ENCODE data around the gene SERPINI1.
"Not testable (repeated sequence)": the region's sequence is repeated elsewhere in the genome, so short reads cannot be mapped to it uniquely, and the experiment has no call there.

The SERPINI1 gene

DNA sequence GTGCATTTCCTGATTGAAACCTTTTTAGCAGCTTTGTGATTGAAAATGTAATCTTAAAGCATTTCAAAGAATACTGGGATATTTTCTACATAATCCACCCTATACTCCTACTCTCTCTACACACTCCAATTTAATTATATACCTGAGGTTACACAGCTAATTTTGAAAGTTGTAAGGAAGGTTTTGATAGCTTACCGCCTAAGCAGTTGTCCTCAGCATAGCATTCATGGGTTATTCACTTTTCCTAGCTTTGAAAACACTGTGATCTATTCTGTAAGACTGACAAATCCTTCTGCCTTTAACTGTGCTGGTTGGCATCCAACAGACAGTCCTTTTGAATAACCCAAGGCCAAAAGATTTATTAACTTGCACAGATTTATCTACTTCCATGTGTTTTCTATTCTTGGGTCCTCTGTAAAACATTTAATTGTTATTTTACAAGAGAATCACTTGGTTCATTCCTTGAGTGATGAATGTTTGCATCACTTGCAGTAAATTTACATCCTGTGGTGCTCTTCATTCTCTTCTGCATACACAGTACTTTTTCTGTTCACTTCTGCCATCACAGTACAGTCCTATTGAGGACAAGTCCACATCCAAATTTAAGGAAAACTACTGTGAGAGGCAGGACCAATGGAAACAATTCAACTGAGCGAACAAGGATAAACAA, 44.8 kb downstream of the SERPINI1 start:
- intact Hi-C loops (cut with DNase I), result no loop called here
- no peak for DNase-seq

DNA sequence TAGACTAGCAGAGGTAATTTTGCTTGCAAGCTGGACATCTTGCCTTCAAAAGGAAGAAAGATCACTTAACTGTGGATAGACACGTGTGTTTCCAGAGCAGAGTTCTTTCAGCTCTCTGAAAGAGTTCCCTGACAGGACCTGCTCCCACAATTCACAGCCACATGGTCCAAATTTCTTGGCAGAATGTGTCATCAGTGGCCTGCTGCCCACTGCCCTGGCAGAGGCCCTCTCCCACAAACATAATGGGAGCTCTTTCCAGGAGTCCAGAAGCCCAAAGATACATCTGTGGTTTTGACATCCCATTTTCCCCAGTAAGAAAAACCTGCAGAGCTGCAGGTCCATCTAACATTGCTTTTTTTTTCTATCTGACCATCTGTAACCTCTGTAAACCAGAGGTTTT, 48.3 kb downstream of the SERPINI1 start:
- DNase-seq, result peak in 9 of 10 donors; percentile 13 to 86 (median 42)
- intact Hi-C loops (cut with DNase I), result no loop called here

DNA sequence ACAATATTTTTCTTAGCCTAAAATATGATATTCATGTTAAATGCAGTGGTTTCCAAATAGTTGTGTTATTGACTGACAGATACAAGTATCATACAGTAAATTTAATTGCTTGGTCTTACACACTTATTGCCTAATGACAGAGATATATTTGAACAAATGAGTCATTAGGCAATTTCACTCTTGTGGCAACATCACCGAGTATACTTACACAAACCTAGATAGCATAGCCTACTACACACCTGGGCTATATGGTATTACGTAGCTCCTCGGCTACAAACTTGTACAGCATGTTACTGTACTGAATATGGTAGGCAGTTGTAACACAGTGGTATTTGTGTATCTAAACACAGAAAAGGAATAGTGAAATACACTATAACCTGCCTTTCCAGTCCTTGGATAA, 50.3 kb downstream of the SERPINI1 start:
- no peak for DNase-seq
- intact Hi-C loops (cut with DNase I), result no loop called here

DNA sequence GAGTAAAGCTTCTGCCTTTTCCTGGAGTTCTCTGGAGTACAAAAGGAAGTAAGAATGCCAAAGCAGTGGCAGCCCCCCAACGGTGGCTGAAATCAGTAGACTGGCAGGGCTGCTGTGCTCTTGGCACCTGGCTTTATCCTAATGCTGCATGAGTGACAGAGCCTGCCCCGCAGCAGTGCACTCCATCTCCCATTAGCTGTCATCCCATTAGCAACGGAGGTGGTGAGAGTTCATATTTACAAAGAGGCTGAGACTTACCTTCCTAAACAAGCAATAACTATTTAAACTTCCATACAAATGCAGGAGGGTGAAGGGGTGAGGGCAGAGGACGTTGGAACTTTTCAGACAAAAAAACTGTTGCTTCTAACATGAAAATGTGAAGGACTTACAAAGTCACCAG, 51.9 kb downstream of the SERPINI1 start:
- intact Hi-C loops (cut with DNase I), result no loop called here
- DNase-seq, result no peak

DNA sequence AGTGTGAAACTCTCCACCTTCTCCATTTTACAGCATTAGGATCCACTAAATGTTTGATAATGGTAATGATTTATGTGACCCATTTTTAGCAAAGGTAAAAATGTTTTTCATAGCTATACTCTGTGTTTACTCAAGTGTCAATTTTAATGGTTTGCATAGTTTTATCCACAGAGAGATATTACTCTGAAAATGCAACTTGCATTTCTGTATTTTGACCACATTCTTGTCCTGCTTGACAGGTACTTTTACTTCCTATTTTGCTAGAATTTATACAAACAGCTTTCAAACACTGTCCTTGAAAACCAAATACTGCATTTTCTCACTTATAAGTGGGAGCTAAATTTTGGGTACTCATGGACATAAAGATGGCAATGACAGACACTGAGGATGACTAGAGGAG, 62.9 kb downstream of the SERPINI1 start:
- intact Hi-C loops (cut with DNase I), result no loop called here
- no peak for DNase-seq

DNA sequence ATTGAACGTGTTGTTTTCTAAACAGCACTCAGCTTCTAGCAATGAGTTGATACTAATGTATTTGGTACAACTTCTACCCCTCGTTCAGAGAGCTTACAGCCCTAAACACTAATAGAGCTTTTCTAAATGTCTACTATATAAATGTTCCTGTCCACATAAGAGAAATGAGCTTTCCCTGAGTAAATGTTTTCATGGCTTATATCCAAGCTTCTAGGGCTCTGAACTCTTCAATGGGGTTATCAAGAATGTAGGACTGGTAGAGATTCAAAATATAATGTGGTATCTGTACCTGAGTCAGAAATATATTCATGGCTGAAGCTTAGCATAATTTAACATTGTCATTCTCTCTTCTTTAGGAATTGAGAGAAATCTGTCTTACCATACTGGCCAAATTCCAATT, 73.4 kb downstream of the SERPINI1 start:
- DNase-seq, result no peak
- intact Hi-C loops (cut with DNase I), result no loop called here

DNA sequence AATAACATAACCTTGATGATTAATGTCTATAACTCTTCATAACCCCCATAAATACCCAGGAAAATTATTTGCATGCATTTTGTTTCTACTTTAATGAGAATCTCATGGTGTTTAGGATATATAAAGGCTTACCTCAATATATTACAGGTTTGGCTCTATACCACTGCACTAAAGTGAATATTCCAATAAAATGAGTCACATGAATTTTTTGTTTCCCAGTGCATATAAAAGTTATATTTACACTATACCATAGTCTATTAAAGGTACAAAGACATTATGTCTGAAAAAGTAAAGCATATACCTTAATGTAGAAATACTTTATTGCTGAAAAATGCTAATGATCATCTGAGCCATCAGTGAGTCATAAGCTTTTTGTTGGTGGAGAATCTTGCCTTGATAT, 74.7 kb downstream of the SERPINI1 start:
- DNase-seq, result no peak
- intact Hi-C loops (cut with DNase I), result loop anchor here (5.0 kb wide), 1 partner anchor 73 kb away; the partner anchor contains the start of gene SERPINI1

DNA sequence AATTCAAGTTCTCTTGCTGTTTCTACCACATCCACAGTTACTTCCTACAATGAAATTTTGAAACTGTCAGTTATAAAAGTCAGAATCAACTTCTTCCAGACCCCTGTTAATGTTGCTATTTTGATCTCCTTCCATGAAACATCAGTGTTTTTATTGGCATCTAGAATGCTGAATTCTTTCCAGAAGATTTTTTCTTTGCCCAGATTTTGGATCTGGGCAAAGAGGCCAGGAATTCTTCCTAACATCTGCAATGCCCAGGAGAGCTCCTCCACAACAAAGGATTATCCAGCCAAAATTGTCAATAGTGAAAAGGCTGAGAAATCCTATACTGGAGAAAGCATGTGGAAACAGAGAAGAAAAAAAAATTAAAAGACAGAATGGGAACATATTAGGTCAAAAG, 75.5 kb downstream of the SERPINI1 start:
- intact Hi-C loops (cut with DNase I), result loop anchor here (5.0 kb wide), 1 partner anchor 74 kb away; the partner anchor contains the start of gene SERPINI1
- no peak for DNase-seq

DNA sequence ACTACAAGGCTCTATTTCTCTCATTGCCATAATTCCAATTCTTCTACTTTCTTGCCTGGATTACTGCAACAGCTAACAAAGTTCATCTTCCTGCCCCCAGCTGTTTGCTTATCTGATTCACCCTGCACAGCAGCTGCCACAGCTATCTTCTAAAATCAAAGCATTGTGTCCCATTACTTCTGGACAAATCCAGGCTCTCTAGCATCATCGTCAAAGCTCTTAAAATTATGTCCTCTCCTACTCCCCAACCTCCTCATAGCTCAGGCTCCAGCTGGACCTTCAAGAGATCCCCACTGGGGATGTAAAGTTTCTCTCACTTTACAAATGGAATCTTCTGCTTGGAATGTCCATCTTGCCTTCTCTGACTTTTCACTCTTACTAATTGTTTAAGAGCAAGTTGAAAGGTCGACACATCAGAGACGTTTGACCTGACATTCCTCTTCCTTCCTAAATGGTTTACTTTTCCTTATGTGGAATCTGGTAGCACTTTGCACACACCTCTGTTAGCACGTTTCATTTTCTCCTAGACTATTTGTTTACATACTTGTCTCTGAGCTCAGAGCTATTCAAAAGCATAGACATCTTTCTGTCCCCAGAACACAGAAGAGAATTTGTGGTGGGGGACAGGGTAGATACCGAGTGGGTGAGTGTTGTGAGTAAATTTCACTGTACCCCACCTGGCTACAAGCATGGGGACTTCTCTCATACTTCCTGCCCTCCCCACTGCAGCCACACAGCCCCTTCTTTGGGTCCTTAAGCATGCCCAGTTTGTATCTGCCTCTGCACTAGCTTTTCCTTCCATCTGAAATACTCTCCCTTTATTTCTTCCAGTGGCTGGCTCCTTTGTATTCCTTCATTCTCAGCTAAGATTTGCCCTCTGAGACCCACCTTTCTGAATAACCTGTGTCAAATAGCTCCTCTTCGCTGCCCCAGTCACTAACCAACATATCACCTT, 77.9 kb downstream of the SERPINI1 start:
- DNase-seq, result no peak
- intact Hi-C loops (cut with DNase I), result loop anchor here (5.0 kb wide), 1 partner anchor 76 kb away; the partner anchor contains the start of gene SERPINI1

DNA sequence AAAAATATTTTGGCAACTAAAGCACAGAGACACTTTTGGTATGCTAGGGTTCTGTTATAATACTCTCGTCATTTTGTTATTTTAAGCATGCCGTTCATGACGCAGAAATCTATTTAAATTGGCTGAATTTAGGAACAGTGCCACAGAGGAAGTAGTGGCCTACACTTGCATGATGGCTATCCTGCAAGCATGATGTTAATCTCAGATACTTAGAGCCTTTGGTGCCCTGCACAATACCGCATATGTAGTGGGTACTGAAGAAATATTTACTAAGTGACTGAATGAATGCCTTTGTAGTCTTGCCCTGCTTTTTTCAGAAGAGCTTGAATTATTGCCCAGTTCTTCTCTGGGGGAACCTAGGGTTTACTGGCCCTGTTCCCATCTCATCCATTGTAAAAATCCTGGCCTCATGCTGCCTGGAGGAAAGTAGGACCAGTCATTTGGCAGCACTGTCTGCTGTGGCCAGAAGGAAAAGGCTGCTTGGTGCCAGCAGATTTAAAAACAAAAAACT, 79.0 kb downstream of the SERPINI1 start:
- peak in 7 of 10 donors; percentile 40 to 90 (median 54) for DNase-seq
- intact Hi-C loops (cut with DNase I), result loop anchor here (5.0 kb wide), 1 partner anchor 77 kb away; the partner anchor contains the start of gene SERPINI1

DNA sequence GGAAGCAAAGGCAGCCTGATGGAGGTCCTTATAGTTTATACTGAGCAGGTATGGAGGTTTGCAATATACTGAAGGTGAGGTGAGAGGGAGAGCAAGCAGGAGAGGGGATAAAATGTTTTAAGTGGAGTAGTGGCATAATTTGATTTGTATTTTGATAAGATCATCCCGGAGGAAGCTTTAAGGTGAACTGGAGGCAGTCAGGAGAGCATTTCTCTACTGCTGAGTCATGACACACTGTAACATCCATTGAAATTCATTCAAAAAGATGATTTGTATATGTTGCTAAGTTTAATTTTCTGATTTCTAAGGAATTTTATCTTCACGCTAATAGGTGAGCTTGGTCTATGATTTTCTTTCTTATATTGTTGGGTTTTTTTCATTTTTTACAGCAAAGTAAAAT, 81.4 kb downstream of the SERPINI1 start:
- intact Hi-C loops (cut with DNase I), result no loop called here
- no peak for DNase-seq

DNA sequence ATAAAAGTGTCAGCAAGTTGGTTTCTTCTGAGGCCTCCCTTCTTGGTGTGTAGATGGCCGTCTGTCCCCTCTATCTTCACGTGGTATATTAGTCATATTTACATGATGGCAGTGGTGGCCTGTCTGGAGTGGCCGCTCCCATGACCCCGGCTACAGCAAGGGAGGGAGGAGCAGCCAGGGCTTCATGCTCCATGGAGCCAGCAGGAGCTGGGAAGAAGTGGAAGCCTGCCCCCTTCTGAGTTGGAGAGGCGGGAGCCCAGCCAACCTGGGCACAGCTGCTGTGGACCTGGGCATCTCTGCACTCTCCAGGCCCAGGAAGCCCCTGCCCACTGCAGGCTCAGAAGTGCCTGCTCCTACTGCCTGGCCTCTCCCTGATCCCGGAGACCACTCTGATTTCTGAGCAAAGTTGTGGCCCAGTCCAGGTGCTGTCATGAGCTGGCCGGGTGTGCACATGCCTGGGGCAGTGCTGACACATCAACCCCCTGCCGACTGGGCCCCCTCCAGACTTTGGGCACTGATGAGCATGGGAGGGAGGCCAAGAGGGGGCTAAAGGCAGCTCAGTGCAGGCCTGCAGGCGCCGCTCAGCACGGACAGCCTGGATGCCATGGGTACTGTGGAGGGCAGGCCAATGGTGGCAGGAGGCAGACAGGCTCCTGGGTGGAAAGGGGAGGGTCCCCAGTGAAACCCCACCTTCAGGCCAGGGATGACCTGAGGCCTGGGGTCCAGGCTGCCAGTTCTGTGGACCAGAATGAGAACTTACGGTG, 84.8 kb downstream of the SERPINI1 start:
- DNase-seq, result peak in 3 of 10 donors; percentile 57 to 81 (median 63)
- intact Hi-C loops (cut with DNase I), result no loop called here

DNA sequence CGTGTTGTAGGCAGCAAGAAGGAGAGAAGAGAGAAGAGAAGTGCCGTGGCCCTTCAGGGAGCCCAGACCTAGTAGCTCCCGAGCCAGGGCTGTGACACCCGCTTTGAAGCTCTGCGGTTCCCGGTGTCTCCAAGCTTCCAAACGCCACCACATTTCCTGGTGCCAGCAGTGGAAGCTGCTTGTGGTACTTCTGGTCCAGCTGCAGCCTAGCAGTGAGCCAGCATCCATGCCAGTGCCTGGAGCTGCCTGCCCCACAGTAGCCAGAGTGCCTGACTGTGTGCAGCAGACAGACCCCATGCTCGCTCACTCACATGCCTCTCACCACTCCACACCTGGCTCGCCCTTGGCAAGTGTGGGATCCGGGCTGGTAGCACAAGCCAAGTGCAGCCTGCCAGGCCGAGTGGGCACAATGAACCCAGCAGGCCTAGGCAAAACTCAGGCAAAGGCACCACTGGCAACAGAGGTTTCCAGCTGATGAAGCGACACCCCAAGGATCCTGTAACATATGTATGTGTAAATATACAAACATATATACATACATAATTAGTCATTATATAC, 85.8 kb downstream of the SERPINI1 start:
- DNase-seq, result peak in 2 of 10 donors; percentile 51 to 71
- intact Hi-C loops (cut with DNase I), result no loop called here

DNA sequence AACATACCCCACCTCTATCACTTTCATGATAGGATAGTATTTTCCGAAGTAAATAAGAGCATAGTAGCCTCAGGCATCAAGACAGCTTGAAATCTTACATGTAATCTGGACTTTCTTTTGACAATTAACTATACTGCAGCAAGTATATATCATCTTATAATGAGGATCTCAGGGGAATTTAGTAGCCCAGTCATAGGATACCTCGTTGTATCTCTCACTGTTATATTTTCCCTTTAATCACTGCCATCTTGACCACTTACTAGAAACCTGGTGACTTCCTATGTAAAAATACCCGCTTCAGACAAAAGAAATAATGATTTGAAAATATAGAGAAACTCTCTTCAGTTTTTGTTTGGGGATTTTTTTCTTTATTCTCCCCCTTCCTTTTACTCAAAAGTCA, 88.2 kb downstream of the SERPINI1 start:
- DNase-seq, result no peak
- intact Hi-C loops (cut with DNase I), result no loop called here

DNA sequence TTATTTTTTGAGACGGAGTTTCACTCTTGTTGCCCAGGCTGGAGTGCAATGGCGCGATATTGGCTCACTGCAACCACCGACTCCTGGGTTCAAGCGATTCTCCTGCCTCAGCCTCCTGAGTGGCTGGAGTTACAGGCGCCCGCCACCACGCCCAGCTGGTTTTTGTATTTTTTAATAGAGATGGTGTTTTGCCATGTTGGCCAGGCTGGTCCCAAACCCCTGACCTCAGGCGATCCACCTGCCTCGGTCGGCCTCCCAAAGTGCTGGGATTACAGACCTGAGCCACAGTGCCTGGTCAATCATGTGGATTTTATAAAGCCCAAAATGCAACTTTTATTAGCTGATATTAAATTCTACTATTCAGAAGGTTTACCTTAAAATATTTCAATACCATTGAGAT, 92.1 kb downstream of the SERPINI1 start:
- DNase-seq, result peak in 1 of 10 donors; percentile 57
- intact Hi-C loops (cut with DNase I), result not testable (repeated sequence)

DNA sequence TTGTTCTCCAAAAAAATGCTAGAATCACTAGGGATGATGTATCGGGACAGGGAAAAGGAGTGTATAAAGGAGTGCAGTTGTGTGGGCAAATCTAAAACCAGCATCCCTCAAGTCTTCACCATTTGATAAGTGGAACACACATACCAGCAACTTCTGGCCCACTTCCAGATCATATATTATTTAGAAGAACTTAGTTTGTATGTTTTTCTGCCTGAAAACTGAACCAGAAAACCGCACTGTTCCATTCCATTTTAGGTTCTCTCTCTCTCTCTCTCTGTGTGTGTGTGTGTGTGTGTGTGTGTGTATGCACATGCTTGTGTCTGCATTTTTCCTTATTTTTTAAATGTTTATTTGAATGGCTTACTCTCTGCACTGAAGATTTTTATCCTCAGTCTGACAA, 93.5 kb downstream of the SERPINI1 start:
- intact Hi-C loops (cut with DNase I), result no loop called here
- no peak for DNase-seq

DNA sequence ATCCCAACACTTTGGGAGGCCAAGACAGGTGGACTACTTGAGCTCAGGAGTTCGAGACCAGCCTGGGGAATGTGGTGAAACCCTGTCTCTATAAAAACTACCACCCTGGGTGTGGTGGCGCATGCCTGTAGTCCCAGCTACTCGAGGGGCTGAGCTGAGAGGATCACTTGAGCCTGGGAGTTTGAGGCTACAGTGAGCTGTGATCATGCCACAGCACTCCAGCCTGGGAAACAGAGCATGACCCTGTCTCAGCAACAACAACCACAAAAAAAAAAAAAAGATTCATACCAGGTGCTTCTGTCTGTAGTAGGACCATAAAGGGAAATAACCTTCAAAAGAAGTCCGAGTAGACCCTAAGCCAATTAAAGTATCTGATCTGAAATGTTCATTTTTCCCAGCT, 94.5 kb downstream of the SERPINI1 start:
- DNase-seq, result no peak
- intact Hi-C loops (cut with DNase I), result no loop called here

DNA sequence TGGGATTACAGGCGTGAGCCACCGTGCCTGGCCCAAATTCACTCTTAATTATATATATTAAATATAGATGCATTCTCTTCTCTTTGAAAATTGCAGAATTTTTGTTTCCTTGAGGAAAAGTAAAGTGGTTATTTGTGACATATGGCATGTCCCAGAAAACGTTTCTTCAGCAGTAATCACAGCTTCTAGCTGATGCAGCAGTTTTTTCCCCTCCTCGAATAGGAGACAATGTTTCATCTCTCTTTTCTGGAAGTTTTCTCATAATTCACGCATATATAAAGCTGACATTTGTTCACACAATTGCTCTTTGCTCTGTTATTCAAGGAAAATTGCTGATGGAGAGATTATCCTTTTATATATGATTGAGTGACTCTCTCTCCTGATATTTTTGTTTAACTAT, 99.8 kb downstream of the SERPINI1 start:
- intact Hi-C loops (cut with DNase I), result loop anchor here (5.0 kb wide), 1 partner anchor 47 kb away; no protein-coding TSS in a partner anchor
- DNase-seq, result no peak

DNA sequence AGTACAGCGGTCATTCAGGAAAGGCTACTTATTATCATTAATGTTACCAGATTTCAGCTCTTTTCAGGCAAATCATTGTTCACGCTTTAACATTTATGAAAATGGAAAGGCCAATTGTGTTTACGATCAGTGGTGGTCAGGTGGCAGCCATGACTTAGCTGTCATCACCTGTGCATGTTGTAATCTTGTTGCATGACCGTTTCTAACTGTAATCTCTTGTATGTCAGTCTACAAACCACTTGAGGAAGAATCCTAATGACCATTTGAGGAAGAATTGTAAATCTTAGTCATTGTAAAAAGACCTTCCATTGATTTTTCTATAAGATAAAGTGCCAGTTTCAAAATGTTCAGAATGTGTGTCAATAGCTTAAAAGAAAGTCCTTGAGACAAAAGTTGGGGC, 100.4 kb downstream of the SERPINI1 start:
- intact Hi-C loops (cut with DNase I), result loop anchor here (5.0 kb wide), 1 partner anchor 46 kb away; no protein-coding TSS in a partner anchor
- no peak for DNase-seq

DNA sequence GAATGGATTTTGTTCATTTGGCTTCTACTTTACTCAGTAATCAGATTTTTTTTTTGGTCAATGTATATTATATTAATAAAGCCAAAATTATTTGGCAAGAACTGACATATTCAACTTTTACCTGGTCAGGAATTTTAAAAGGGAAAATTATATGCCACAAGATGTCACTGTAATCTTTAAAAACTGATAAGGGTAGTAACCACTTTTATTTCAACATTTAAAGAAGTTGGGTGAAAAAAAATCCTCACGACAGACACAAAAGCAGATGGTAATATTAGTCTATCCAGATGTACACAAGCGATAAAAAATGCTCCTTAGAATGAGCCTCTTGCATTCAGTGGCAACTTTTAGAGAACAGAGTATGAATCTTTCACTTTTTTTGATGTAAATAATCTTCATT, 101.9 kb downstream of the SERPINI1 start:
- intact Hi-C loops (cut with DNase I), result loop anchor here (5.0 kb wide), 1 partner anchor 45 kb away; no protein-coding TSS in a partner anchor
- DNase-seq, result no peak

Measured in posterior cingulate gyrus (tissue), 11 donors.